Adipose tissue (tissue), 3 donors: ENCODE data around the gene NOX3. TPM values are rescaled to one million over a fixed set of nuclear protein-coding genes. Genes with fewer than 3 reads are reported as not detected.
"Not testable (repeated sequence)": the region's sequence is repeated elsewhere in the genome, so short reads cannot be mapped to it uniquely, and the experiment has no call there.

Experiments used
- H3K27ac ChIP-seq: one replicate; pipeline ENCODE4 v1.5.1; 2013; ENCODE audit warnings: low read depth, low read length
- WGBS, 3 donors: extraction: QIAGEN DNeasy Blood & Tissue Kit; methylation state at CpG; one replicate each; pipeline ENCODE4 v1.1.7; 2013; 5-methylcytosine and 5-hydroxymethylcytosine counted together
- polyA plus RNA-seq, 3 donors: library from polyadenylated mRNA; stranded (reverse); fragments of 200-250 nt; gene quantifications; one replicate each; pipeline ENCODE4 v1.2.3, GENCODE V29; 2013
- donor health status: healthy with polysubstance abuse.
- donor health status: Bipolar disorder and iron deficiency.
- donor health status: healthy.

The NOX3 gene
- polyA plus RNA-seq, 3 donors = not detected

DNA sequence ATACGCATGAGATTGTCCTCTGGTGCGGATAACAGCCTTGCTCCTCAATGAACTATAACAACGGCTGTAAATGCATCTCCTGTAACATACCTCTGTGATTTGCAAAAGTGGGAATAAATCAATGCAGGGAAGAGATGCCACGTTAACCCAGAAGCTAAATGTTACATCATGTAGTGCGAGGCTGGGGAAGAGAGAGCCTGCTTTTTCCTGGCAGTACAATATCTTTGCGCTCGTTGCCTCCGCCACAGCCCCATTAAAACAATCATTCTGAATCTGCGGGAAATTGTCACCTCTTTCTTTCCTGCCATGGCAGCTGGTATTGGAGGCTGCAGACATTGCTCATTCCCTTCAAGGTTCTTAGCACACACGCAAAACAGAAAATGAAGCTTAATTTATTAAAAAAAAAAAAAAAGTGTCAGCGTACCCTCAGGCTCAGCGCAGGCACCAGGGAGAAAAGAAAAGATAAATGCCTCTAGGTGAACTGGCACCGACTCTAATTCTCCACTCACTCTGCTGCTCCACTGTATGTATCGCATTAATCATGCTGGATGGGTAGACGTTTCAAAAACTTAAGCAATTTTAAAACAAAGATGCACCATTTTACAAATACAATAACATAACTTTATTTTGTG lies 71.2 kb downstream of the NOX3 start:
- 74 to 89% (median 87%) methylated on average over 15 of the region's 15 CpGs for WGBS, 3 donors
- no peak overlapping the region for H3K27ac ChIP-seq

DNA sequence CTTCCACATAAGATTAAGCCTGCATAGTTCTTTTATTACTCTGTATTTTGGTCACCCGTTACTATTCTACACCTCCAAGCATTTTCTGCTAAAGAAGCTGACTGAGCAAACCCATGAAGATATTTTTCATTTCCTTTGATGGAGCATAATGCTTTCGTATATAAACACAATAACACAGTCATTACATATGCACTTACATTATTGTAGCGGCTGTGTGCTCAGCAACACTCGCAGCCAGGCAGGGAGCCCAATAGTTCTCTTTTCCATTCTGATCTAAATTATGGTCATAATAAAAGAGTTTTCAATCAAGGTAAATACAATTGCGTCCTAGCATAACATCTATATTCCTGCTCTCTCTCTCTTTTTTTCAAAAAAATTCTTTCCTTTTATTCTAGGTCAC lies 71.7 kb downstream of the NOX3 start:
- WGBS, 3 donors = 86 to 90% (median 89%) methylated on average over 5 of the region's 5 CpGs
- H3K27ac ChIP-seq = no peak overlapping the region

DNA sequence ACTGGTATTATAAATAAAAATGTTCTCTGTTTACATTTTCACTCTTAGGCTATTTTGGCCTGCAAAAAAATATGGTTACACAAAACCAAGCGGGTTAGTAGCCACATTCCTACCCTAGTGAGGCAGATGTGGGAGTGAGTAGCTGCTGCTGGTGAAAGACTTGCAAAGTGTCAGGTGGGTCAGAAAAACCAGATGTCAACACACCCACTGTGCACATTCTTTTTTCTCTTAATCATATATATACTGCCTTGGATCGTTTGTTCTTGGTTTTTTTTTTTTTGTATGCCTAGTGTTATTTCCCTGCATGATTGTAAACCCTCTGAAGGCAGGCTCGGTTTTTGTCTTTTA lies 73.3 kb downstream of the NOX3 start:
- H3K27ac ChIP-seq = no peak overlapping the region
- 77 to 83% (median 78%) methylated on average over 3 of the region's 3 CpGs for whole genome bisulfite sequencing, 3 donors

DNA sequence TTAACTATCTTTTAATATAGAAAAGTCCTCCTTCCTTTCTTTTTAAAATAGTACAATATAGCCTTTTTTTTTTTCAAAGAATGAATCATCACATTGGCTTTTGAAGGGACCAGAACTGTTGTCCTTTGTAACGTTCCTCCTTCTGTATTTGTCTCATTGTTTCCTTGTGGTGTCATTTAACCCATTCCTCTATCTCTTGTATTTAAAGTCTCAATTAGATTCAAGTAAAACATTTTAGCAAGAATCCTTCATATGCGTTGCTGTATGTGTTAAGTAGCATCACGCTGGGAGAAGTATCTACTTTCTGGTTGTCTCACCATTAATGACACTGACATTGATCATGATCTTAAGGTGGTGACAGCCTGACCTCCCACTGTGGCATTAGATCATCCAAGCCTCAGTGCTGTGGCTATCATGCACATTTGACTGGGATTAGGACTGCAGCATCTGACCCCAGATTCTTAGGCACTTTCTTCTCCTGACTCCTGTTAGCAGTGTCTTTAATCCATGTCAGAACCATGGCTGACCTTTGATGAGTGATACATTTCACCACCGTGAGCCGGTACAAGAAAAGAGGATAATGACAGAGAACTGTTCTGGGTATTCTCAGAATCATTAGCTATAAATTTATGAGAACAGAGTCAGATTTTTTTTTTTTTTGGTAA lies 73.8 kb downstream of the NOX3 start:
- no peak overlapping the region for H3K27ac ChIP-seq
- 61 to 66% (median 62%) methylated on average over 5 of the region's 5 CpGs for WGBS, 3 donors

- WGBS, 3 donors = 83 to 86% (median 83%) methylated on average over 8 of the region's 8 CpGs
- no peak overlapping the region for H3K27ac ChIP-seq
Measured at GRCh38 chr6:155380666-155381332, 74.8 kb downstream of the NOX3 start.

DNA sequence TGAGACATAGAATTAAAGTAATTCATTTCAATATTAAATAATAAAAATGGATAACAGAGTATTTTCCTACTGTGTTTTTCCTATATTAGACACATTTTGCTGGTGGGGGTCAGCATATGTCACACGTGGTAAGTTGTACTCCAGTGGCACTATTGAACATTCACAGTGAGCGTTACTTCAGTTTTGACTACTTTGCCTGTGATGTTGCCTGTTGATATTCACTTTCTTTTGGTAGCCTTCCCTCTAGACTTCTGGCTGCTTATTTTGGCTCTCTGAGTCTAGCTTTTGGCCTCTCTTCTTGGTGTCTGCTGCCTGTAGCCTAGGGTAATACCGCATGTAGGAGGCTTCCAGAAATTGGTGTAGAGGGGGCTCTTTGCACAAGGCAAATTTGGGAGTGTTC lies 76.9 kb downstream of the NOX3 start:
- no peak overlapping the region for H3K27ac ChIP-seq
- 91 to 93% (median 92%) methylated on average over 3 of the region's 3 CpGs for WGBS, 3 donors

GRCh38 chr6:155378276-155378675 lies 77.4 kb downstream of the NOX3 start:
- no peak overlapping the region for H3K27ac ChIP-seq

- 94 to 98% (median 94%) methylated on average over 1 of the region's 1 CpG for WGBS, 3 donors
- H3K27ac ChIP-seq = no peak overlapping the region
Measured at GRCh38 chr6:155377061-155377460, 78.6 kb downstream of the NOX3 start.

GRCh38 chr6:155375801-155376200 lies 79.8 kb downstream of the NOX3 start:
- 76 to 83% (median 81%) methylated on average over 2 of the region's 2 CpGs for WGBS, 3 donors

DNA sequence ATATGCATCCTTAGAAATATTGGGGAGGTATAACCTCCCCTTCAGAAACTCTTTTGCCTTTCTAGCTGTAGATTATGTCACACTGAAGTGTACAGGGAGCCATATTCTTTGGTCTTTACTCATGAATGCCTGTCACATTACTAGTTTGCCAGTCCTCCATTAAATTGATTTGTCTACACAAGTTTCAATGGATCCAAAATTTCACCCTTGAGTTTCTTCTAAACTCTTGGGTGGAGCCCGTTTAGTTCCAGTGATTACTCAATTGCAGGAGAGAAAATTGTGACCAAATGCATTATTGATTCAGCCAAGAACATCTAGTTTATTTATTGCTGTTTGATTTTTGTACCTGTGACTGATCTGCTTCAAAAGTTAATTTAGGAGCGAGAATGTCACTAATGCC lies 81.0 kb downstream of the NOX3 start:
- WGBS, 3 donors = 41 to 87% (median 86%) methylated on average over 2 of the region's 2 CpGs
- H3K27ac ChIP-seq = no peak overlapping the region

More at GRCh38 chr6:155375801-155376200, 79.8 kb downstream of the NOX3 start:
- no peak overlapping the region for H3K27ac ChIP-seq

DNA sequence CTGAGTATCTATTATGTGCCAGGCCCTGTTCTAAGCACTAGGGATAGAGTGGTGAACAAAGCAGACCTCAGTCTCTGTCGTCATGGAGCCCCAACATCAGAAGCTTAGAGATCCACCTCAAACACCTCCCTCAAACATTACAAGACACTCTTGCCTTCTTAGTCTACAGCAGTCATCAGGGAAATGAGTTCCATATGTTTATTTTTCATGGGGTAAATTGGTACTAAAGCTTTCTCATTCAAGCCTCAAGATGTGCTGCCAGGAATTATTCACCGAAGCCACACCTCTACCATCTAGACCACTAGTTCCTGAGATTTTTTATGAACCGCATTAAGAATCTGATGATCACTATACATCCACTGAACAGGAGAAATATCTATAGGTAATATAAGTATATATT lies 82.4 kb downstream of the NOX3 start:
- H3K27ac ChIP-seq = no peak overlapping the region
- 84 to 94% (median 86%) methylated on average over 3 of the region's 3 CpGs for WGBS, 3 donors

DNA sequence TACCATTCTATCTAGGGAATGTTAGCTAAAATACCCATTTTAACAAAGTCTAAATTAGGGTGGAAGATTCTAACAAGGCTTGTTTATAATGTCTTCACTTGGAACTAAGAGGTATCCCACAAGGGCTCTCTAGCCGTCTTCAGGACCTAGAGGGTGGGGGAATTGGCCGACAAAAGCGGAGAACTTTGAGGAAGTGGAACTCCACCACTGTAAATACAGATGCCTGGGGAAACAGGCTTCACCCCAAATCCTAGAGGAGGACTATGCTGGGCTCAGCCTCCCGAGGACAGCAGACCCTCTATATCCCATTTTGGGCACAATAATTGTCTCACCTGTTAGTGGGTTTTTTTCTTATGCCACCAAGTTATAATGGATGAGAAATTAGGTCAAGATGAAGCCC lies 83.4 kb downstream of the NOX3 start:
- 79 to 83% (median 81%) methylated on average over 4 of the region's 4 CpGs for WGBS, 3 donors
- no peak overlapping the region for H3K27ac ChIP-seq

GRCh38 chr6:155371230-155371629 lies 84.4 kb downstream of the NOX3 start:
- WGBS, 3 donors = 46 to 67% (median 63%) methylated on average over 5 of the region's 5 CpGs
- no peak overlapping the region for H3K27ac ChIP-seq

DNA sequence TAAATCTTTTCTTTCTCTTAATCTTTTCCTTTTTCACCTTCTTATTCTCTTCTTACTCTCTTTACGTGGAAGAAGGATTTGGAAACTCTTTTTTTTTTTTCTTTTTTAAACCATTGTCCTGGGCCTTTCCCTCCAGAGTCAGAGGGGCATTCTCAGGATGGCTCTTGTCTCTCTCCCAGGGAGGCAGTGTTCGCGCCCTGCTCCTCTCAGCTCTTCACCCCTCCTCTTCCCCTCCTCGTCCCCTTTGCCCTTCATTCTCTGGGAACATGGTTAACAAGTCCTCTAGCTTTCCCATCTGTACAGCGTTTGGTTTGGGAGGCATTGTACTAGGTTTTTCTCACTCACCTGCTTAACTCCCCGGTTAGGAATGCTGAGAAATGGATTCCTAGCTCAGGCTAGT lies 89.3 kb downstream of the NOX3 start:
- H3K27ac ChIP-seq = no peak overlapping the region
- WGBS, 3 donors = 75 to 89% (median 77%) methylated on average over 6 of the region's 6 CpGs

- WGBS, 3 donors = 91 to 98% (median 97%) methylated on average over 3 of the region's 3 CpGs
Measured at GRCh38 chr6:155364844-155365437, 90.7 kb downstream of the NOX3 start.

DNA sequence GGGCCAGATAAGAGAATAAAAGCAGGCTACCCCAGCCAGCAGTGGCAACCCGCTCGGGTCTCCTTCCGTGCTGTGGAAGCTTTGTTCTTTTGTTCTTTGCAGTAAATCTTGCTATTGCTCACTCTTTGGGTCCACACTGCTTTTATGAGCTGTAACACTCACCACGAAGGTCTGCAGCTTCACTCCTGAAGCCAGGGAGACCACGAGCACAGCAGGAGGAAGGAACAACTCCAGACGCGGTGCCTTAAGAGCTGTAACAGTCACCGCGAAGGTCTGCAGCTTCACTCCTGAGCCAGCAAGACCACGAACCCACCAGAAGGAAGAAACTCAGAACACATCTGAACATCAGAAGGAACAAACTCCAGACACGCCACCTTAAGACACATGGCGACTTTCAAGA lies 91.6 kb downstream of the NOX3 start:
- WGBS, 3 donors = 61 to 84% (median 69%) methylated on average over 12 of the region's 12 CpGs
- H3K27ac ChIP-seq = not testable (repeated sequence)

More at GRCh38 chr6:155364844-155365437, 90.7 kb downstream of the NOX3 start:
- no peak overlapping the region for H3K27ac ChIP-seq

DNA sequence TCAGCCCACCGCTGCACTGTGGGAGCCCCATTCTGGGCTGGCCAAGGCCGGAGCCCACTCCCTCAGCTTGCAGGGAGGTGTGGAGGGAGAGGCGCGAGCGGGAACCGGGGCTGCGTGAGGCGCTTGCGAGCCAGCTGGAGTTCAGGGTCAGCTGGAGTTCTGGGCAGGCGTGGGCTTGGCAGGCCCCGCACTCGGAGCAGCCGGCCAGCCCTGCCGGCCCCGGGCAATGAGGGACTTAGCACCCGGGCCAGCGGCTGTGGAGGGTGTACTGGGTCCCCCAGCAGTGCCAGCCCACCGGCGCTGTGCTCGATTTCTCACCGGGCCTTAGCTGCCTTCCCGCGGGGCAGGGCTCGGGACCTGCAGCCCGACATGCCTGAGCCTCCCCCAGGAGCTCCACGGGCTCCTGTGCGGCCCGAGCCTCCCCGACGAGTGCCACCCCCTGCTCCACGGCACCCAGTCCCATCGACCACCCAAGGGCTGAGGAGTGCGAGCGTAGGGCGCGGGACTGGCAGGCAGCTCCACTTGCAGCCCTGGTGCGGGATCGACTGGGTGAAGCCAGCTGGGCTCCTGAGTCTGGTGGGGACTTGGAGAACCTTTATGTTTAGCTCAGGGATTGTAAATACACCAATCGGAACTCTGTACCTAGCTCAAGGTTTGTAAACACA lies 92.5 kb downstream of the NOX3 start:
- 96 to 98% (median 97%) methylated on average over 32 to 37 of the region's 39 CpGs for WGBS, 3 donors
- not testable (repeated sequence) for H3K27ac ChIP-seq

- no peak overlapping the region for H3K27ac ChIP-seq
Measured at GRCh38 chr6:155354167-155354566, 101.5 kb downstream of the NOX3 start.

DNA sequence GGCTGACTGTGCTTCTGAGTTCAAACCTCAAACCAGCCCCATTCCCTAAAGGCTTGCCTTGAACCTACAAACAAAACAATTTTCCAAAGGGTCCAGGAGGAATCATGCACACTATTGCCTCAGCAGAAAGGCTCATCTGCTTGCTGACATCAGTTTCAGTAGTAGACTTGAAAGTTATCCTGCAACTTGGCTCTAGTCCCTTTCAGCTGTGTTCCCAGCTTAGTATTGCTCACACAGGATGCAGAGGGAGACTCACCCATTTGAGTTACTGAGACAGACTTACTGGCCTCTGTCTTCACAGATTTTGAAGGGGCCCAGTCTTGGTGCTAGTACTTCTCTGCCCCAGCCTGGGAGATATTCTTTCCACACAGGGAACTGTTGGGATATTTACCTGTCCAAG lies 102.8 kb downstream of the NOX3 start:
- H3K27ac ChIP-seq = no peak overlapping the region
